GM21367 (cell line): ENCODE data around the gene IRS1.
"Not testable (repeated sequence)": the region's sequence is repeated elsewhere in the genome, so short reads cannot be mapped to it uniquely, and the experiment has no call there.

Experiments
- ATAC-seq: cut with Tn5 transposase; IDR thresholded peaks from one replicate; pipeline ENCODE4 v1.9.1; 2021; ENCODE audit not compliant: unreplicated experiment

The IRS1 gene

GRCh38 chr2:226799211-226799975 is at the start of gene IRS1:
TSS of gene IRS1 (minus strand) at chr2:226799820. CDS start at chr2:226798738, 1,082 bp downstream.
- peak; percentile 30 for ATAC-seq

GRCh38 chr2:226849349-226849748 is 49.7 kb upstream of the IRS1 start:
- ATAC-seq = no peak

- no peak for ATAC-seq
Measured at GRCh38 chr2:226847511-226847910, 47.9 kb upstream of the IRS1 start.

GRCh38 chr2:226847090-226847489 is 47.5 kb upstream of the IRS1 start:
- ATAC-seq = no peak

GRCh38 chr2:226845386-226846116 is 45.9 kb upstream of the IRS1 start:
- ATAC-seq = peak; percentile 49

- ATAC-seq = not testable (repeated sequence)
Measured at GRCh38 chr2:226843001-226843400, 43.4 kb upstream of the IRS1 start.

- ATAC-seq = no peak
Measured at GRCh38 chr2:226839951-226840350, 40.3 kb upstream of the IRS1 start.

- ATAC-seq = no peak
Measured at GRCh38 chr2:226839161-226839560, 39.5 kb upstream of the IRS1 start.

- no peak for ATAC-seq
Measured at GRCh38 chr2:226838722-226839121, 39.1 kb upstream of the IRS1 start.

GRCh38 chr2:226837787-226838603 is 38.4 kb upstream of the IRS1 start:
- ATAC-seq = no peak

- no peak for ATAC-seq
Measured at GRCh38 chr2:226837334-226837733, 37.7 kb upstream of the IRS1 start.

GRCh38 chr2:226836548-226836885 is 36.9 kb upstream of the IRS1 start:
- ATAC-seq = peak; percentile 3

- ATAC-seq = peak; percentile 84
Measured at GRCh38 chr2:226835796-226836547, 36.4 kb upstream of the IRS1 start, which contains the start of gene RHBDD1. TSS of gene RHBDD1 (plus strand) at chr2:226836054. CDS start at chr2:226864694, 28,640 bp downstream.

GRCh38 chr2:226835420-226835795 is 35.8 kb upstream of the IRS1 start:
- peak; percentile 4 for ATAC-seq

- not testable (repeated sequence) for ATAC-seq
Measured at GRCh38 chr2:226834880-226835279, 35.3 kb upstream of the IRS1 start.

GRCh38 chr2:226832061-226832460 is 32.4 kb upstream of the IRS1 start:
- ATAC-seq = no peak

GRCh38 chr2:226831266-226831665 is 31.6 kb upstream of the IRS1 start:
- no peak for ATAC-seq

- ATAC-seq = no peak
Measured at GRCh38 chr2:226829721-226830631, 30.4 kb upstream of the IRS1 start.

- ATAC-seq = no peak
Measured at GRCh38 chr2:226828191-226828590, 28.6 kb upstream of the IRS1 start.

GRCh38 chr2:226825056-226825455 is 25.4 kb upstream of the IRS1 start:
- ATAC-seq = no peak
